Measurements from ENCODE around the gene ZNRF4. TPM values are rescaled to one million over a fixed set of nuclear protein-coding genes. Genes with fewer than 3 reads are reported as not detected.

ZNRF4 gene
- total and polyA plus RNA-seq, 9 of the 15 experiments (the other 6 are each of a cell fraction or from before 2014, with no cell fraction given) = not detected

- Histone ChIP-seq H3K36me3 (ENCODE audit: control insufficient read depth, insufficient read depth, low read length) (no peaks in the 10 kb centered on the region), H3K4me2 (ENCODE audit: insufficient read depth, low read length) (no peak overlapping the region), H3K9ac (ENCODE audit: insufficient read depth in 1 of 2, low read depth in 2 of 2, low read length in 2 of 2) (no peak overlapping the region; a peak in 1 of 4 replicates), H3K27me3 (ENCODE audit: control insufficient read depth in 2 of 2, insufficient read depth in 2 of 2, low read length in 2 of 2) (peaks cover 2 to 22% of the 10 kb centered on the region in 2 experiments; a peak in 4 of 5 replicates), H3K9me3 (replicated peaks; ENCODE audit: control insufficient read depth, insufficient read depth, low read depth, low read length) (0 out of 2 replicates have a peak, but pooled peaks cover 3% of the 10 kb centered on the region), H3K4me3 (no peak overlapping the region), H3K4me1 (replicated peaks in 1 of 2; ENCODE audit: control insufficient read depth in 2 of 2, insufficient read depth in 2 of 2, low read length in 2 of 2) (no peaks in the 10 kb centered on the region; a peak in 1 of 5 replicates), H4K20me1 (replicated peaks; ENCODE audit: control insufficient read depth, insufficient read depth, low read length) (no peaks in the 10 kb centered on the region), H3K27ac (ENCODE audit: extremely low read depth, low read depth, low read length) (no peak overlapping the region), H3K9me1 (ENCODE audit: control insufficient read depth, insufficient read depth, low read length) (no peaks in the 10 kb centered on the region), H2AFZ (ENCODE audit: low read depth, low read length) (no peak overlapping the region), H3K79me2 (ENCODE audit: control insufficient read depth, insufficient read depth, low read length) (no peaks in the 10 kb centered on the region)
- POLR2A ChIA-PET = no interaction called here
- CTCF ChIA-PET (ENCODE audit: low intra/inter-chr PET ratio) = no interaction called here
- FAIRE-seq = no peak
- no peak for DNase-seq (ENCODE audit: extremely low read depth in 1 of 4, low spot score in 3 of 4)
- intact Hi-C loops (cut with micrococcal nuclease) (no loop called here), in situ Hi-C loops (cut with MboI) (no loop called here)
- TF ChIP-seq ZBTB8A (IDR thresholded peaks at IDR 0.05; ENCODE audit: partially characterized antibody) = no peak
- no peak for TF ChIP-seq BRF1 (IDR thresholded peaks at IDR 0.05; ENCODE audit: borderline replicate concordance, extremely low read depth, insufficient read length)
- no peak for TF ChIP-seq HDAC6 (IDR thresholded peaks at IDR 0.05; ENCODE audit: low read depth, low read length)
- TF ChIP-seq ARID4B (CRISPR knock-in tag; IDR thresholded peaks at IDR 0.05) = no peak
- no peak for TF ChIP-seq KLF6 (CRISPR knock-in tag; IDR thresholded peaks at IDR 0.05; ENCODE audit: borderline replicate concordance)
- no peak for TF ChIP-seq SMC3 (conservative IDR thresholded peaks at IDR 0.05; ENCODE audit: insufficient read depth, low read depth, low read length)
- no peak for TF ChIP-seq ZNF316 (IDR thresholded peaks at IDR 0.05)
- TF ChIP-seq ZNF445 (CRISPR knock-in tag; IDR thresholded peaks at IDR 0.05; ENCODE audit: low read depth) = no peak
- TF ChIP-seq ZNF239 (CRISPR knock-in tag; IDR thresholded peaks at IDR 0.05) = no peak
- TF ChIP-seq ZNF507 (tag; conservative IDR thresholded peaks at IDR 0.05) = no peak
- TF ChIP-seq GATAD2B (IDR thresholded peaks at IDR 0.05; ENCODE audit: borderline replicate concordance) = no peak
- ATAC-seq = no peak
- BruUV-seq (replicated peaks) = no TSS peak
- 7% methylated on average over 13 of the region's 14 CpGs for WGBS (ENCODE audit: insufficient coverage, low coverage, missing lambda C conversion rate)
Observed at GRCh38 chr19:5479958-5480357, 24.7 kb downstream of the ZNRF4 start.
